Fibroblast of villous mesenchyme (primary cell): ENCODE results near the gene ADGRG2. TPM values are rescaled to one million over a fixed set of nuclear protein-coding genes. Genes with fewer than 3 reads are reported as not detected.

ENCODE experiments used
- DNase-seq: peaks from one replicate; pipeline ENCODE4 v3.0.0-alpha.2; 2010; ENCODE audit warnings: low read depth
- H3K4me3 ChIP-seq: 2 replicates; pipeline ENCODE4 v1.5.1; 2011; ENCODE audit warnings: low read depth, mild to moderate bottlenecking, low read length
- CTCF ChIP-seq: IDR thresholded peaks from 2 replicates; pipeline ENCODE4 v1.5.1; 2012; ENCODE audit warnings: low read depth, mild to moderate bottlenecking, low read length; ENCODE audit not compliant: insufficient read depth
- total RNA-seq: library from RNA; depleted of rRNA; stranded (reverse); fragments of >200 nt; gene quantifications from 2 replicates; pipeline ENCODE4 v1.2.3, GENCODE V29; 2012

Gene ADGRG2
- total RNA-seq, 1 donor, result not detected

- TF ChIP-seq CTCF, result no peak
Observed at GRCh38 chrX:18966624-18967023, 155.6 kb downstream of the ADGRG2 start.

DNA sequence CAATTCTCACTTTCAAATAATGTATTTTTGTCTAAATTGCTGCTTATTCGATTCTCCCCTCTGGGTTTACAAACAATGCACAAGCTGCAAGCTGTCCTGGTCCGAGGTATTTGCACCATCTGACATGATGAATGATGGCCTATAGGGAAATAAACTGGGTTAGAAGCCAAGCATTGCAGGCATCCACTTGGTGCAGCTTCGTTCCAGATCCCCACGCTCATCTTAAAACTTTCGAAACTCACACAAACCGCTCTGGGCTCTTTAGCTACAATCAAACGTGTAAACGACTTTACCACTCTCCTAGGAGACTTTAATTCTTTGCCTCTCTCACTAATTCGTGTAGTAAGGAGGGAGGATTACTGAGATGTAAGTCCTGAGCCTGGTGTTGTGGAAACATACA, 157.4 kb downstream of the ADGRG2 start:
- no peak overlapping the region for H3K4me3 ChIP-seq
- DNase-seq, result no peak
- no peak for TF ChIP-seq CTCF

More at GRCh38 chrX:18966624-18967023, 155.6 kb downstream of the ADGRG2 start:
- no peak overlapping the region for H3K4me3 ChIP-seq
- DNase-seq, result no peak

- H3K4me3 ChIP-seq, result no peak overlapping the region
- DNase-seq, result no peak
- TF ChIP-seq CTCF, result no peak
Observed at GRCh38 chrX:18964026-18964425, 158.2 kb downstream of the ADGRG2 start.

DNA sequence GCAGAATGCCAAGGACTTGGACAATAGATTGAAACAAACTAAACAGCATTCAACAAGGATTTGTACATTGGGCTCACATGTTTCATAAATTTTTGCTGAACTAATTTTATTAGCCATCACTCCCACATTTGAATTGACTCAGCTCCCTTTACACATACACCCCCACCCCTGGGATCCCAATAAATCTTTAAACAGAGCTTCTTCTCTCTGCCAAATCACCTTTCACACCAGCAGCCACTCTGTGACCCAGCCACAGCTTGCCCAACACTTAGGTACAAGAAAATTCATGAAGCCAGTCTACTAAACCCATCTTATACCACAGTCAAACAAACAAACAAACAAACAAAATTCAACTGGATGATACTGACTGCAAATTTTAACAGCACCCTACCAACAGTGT, 159.9 kb downstream of the ADGRG2 start:
- no peak for TF ChIP-seq CTCF
- no peak overlapping the region for H3K4me3 ChIP-seq
- no peak for DNase-seq

GRCh38 chrX:18961686-18962085, 160.6 kb downstream of the ADGRG2 start:
- peak; percentile 48 for DNase-seq
- H3K4me3 ChIP-seq, result no peak overlapping the region
- no peak for TF ChIP-seq CTCF

GRCh38 chrX:18956303-18957032, 165.8 kb downstream of the ADGRG2 start:
- no peak for TF ChIP-seq CTCF
- DNase-seq, result no peak
- H3K4me3 ChIP-seq, result no peak overlapping the region

- TF ChIP-seq CTCF, result no peak
- H3K4me3 ChIP-seq, result no peak overlapping the region
- no peak for DNase-seq
Observed at GRCh38 chrX:18955676-18956075, 166.6 kb downstream of the ADGRG2 start.
